Caco-2 (cell line): Measurements from ENCODE around the gene HDHD2. TPM values are rescaled to one million over a fixed set of nuclear protein-coding genes. Genes with fewer than 3 reads are reported as not detected.
"Not testable (repeated sequence)": the region's sequence is repeated elsewhere in the genome, so short reads cannot be mapped to it uniquely, and the experiment has no call there.

Source experiments
- Bru-seq: library from RNA; stranded (reverse); fragments of 400-500 nt; gene quantifications from one replicate; lab custom pipeline; 2021; lab: Mats Ljungman, UMichigan
- BruChase-seq, 2 experiments: library from RNA; stranded (reverse); fragments of 400-500 nt; gene quantifications; one replicate each; lab custom pipeline; 2021; lab: Mats Ljungman, UMichigan
- BruUV-seq: library from RNA; stranded (reverse); fragments of 400-500 nt; replicated peaks from 2 replicates; lab custom pipeline; 2021; lab: Mats Ljungman, UMichigan
- CTCF ChIA-PET: fragments of 300-600 bp; sonication (Branson Sonifier 250); formaldehyde crosslinking; loops from one replicate; lab custom pipeline; 2022; ENCODE audit warnings: antibody characterized with exemption; lab: Charles Lee
- POLR2A ChIA-PET: fragments of 300-600 bp; sonication (Branson Sonifier 250); formaldehyde crosslinking; loops from one replicate; lab custom pipeline; 2022; ENCODE audit warnings: antibody characterized with exemption; lab: Charles Lee
- DNase-seq, 2 experiments: peaks; one replicate each; pipeline versions ENCODE4 v3.0.0 to v3.0.0-alpha.2; 2020 to 2022
- H3K27me3 ChIP-seq: replicated peaks from 2 replicates; pipeline ENCODE4 v1.6.0; 2011; ENCODE audit warnings: low read length; ENCODE audit not compliant: control insufficient read depth, insufficient read depth
- H3K36me3 ChIP-seq: 2 replicates; pipeline ENCODE4 v1.5.1; 2011; ENCODE audit warnings: low read length; ENCODE audit not compliant: control insufficient read depth, insufficient read depth
- H3K4me1 ChIP-seq: fragments of 250-450 bp; sonication (Bioruptor Pico); 2 replicates; pipeline ENCODE4 v1.5.1; 2020; ENCODE audit warnings: mild to moderate bottlenecking
- H3K4me3 ChIP-seq: 2 replicates; pipeline ENCODE4 v1.5.1; 2011; ENCODE audit warnings: low read depth, mild to moderate bottlenecking, control low read depth, low read length
- H3K9me3 ChIP-seq: fragments of 250-450 bp; sonication (Bioruptor Pico); 2 replicates; pipeline ENCODE4 v1.5.1; 2020; ENCODE audit warnings: mild to moderate bottlenecking, moderate library complexity
- H3K27ac Mint-ChIP-seq: one replicate; pipeline ENCODE4 v1.8.0; 2022; ENCODE audit warnings: mixed read lengths; ENCODE audit not compliant: unreplicated experiment
- H3K27me3 Mint-ChIP-seq: one replicate; pipeline ENCODE4 v1.8.0; 2022; ENCODE audit warnings: mixed read lengths; ENCODE audit not compliant: insufficient read depth, unreplicated experiment
- H3K36me3 Mint-ChIP-seq: one replicate; pipeline ENCODE4 v1.8.0; 2022; ENCODE audit warnings: mild to moderate bottlenecking, mixed read lengths; ENCODE audit not compliant: insufficient read depth, unreplicated experiment
- H3K4me1 Mint-ChIP-seq: one replicate; pipeline ENCODE4 v1.8.0; 2022; ENCODE audit warnings: low read depth, mixed read lengths; ENCODE audit not compliant: unreplicated experiment
- H3K4me3 Mint-ChIP-seq: one replicate; pipeline ENCODE4 v1.8.0; 2022; ENCODE audit warnings: mild to moderate bottlenecking, moderate library complexity, mixed read lengths; ENCODE audit not compliant: unreplicated experiment
- H3K9me3 Mint-ChIP-seq: one replicate; pipeline ENCODE4 v1.8.0; 2022; ENCODE audit warnings: mixed read lengths; ENCODE audit not compliant: unreplicated experiment
- CTCF ChIP-seq, 2 experiments: fragments of 200-600 bp in 1 of 2; IDR thresholded peaks; 1 replicate in 1 of 2; 2 replicates in 1 of 2; pipeline versions ENCODE4 v1.5.1 to v1.8.0; 2011 to 2022; ENCODE audit warnings: antibody characterized with exemption in 1 of 2, control low read depth in 1 of 2, inconsistent platforms in 1 of 2, low read depth in 1 of 2, low read length in 1 of 2, mild to moderate bottlenecking in 1 of 2, moderate library complexity in 1 of 2; ENCODE audit not compliant: insufficient read depth in 1 of 2, severe bottlenecking in 1 of 2, unreplicated experiment in 1 of 2
- intact Hi-C: fragments of 100-400 bp; cut with micrococcal nuclease; formaldehyde crosslinking; loops from one replicate; pipeline ENCODE4 v1.10.0; 2022; ENCODE audit not compliant: unreplicated experiment
- long read RNA-seq: library from polyadenylated mRNA; stranded (forward); transcript quantifications from one replicate; pipeline ENCODE4 v2.0.0, GENCODE V29; 2022
- total RNA-seq: library from RNA; stranded (reverse); gene quantifications from 2 replicates; pipeline ENCODE4 v1.2.3, GENCODE V29; 2022

Gene HDHD2
- total RNA-seq = 14.7 and 15.5 TPM in 2 replicates
- percentile 57 among the genes with signal in this experiment for Bru-seq, nascent RNA
- percentile 62 among the genes with signal in this experiment for BruChase-seq, experiment 1, labeled RNA remaining after a 2-hour chase
- percentile 65 among the genes with signal in this experiment for BruChase-seq, experiment 2, labeled RNA remaining after a 6-hour chase
- long read RNA-seq, transcript HDHD2-201 (7 exons, 2,212 nt) = major isoform, 17 of 26 reads
- long read RNA-seq, partial matches to known transcripts = 0 of 26 reads
- long read RNA-seq, other reads (novel, unspliced or antisense) = 5 of 26 reads

- peak; percentile 58 to 76 for DNase-seq
- Histone ChIP-seq H3K27me3 (no peaks in the 10 kb centered on the region), H3K4me1 (no peaks in the 10 kb centered on the region), H3K9me3 (no peaks in the 10 kb centered on the region), H3K4me3 (peak within 1 kb of the TSS; percentile 69), H3K36me3 (no peaks in the 10 kb centered on the region)
- ChIA-PET POLR2A (no interaction called here), CTCF (interaction anchor here (0.5 kb wide), 1 partner anchor 10 kb away, joined by 3 read pairs; no protein-coding TSS in a partner anchor)
- BruUV-seq = no TSS peak
- peaks cover 6% of the 10 kb centered on the region for H3K36me3 Mint-ChIP-seq
- no peaks in the 10 kb centered on the region for H3K9me3 Mint-ChIP-seq
- peak within 1 kb of the TSS; percentile 83 for H3K4me3 Mint-ChIP-seq
- TF ChIP-seq CTCF (IDR thresholded peaks at IDR 0.05; ENCODE audit: insufficient read depth in 1 of 2, low read depth in 1 of 2, low read length in 1 of 2, severe bottlenecking in 1 of 2, unreplicated experiment in 1 of 2) = no peak
- peak within 1 kb of the TSS; percentile 92 for H3K27ac Mint-ChIP-seq
- H3K4me1 Mint-ChIP-seq = peaks cover 21% of the 10 kb centered on the region
- H3K27me3 Mint-ChIP-seq = no peaks in the 10 kb centered on the region
- intact Hi-C loops = loop anchor here (1.0 kb wide), 1 partner anchor 26 kb away; the partner anchor contains the start of gene IER3IP1
Measured at GRCh38 chr18:47150029-47150823, at the start of gene HDHD2. Gene HDHD2, minus strand, starts transcription at chr18:47150500. Its CDS starts 14,061 bp downstream, at chr18:47136439.

GRCh38 chr18:47195961-47196360 lies 45.7 kb upstream of the HDHD2 start:
- CTCF ChIA-PET, H3K27me3 ChIP-seq, H3K27ac Mint-ChIP-seq, H3K4me3 ChIP-seq, BruUV-seq, DNase-seq, H3K36me3 Mint-ChIP-seq, H3K36me3 ChIP-seq, H3K4me3 Mint-ChIP-seq, H3K4me1 Mint-ChIP-seq, H3K27me3 Mint-ChIP-seq, POLR2A ChIA-PET, H3K9me3 ChIP-seq, H3K4me1 ChIP-seq, intact Hi-C loops, H3K9me3 Mint-ChIP-seq: not testable (repeated sequence)

- no peaks in the 10 kb centered on the region for H3K9me3 ChIP-seq
Measured at GRCh38 chr18:47191961-47192360, 41.7 kb upstream of the HDHD2 start.

More at GRCh38 chr18:47191961-47192360, 41.7 kb upstream of the HDHD2 start:
- BruUV-seq = no TSS peak
- TF ChIP-seq CTCF (IDR thresholded peaks at IDR 0.05; ENCODE audit: insufficient read depth in 1 of 2, low read depth in 1 of 2, low read length in 1 of 2, severe bottlenecking in 1 of 2, unreplicated experiment in 1 of 2) = no peak
- no peaks in the 10 kb centered on the region for H3K4me1 Mint-ChIP-seq
- no peak for DNase-seq
- no peaks in the 10 kb centered on the region for H3K36me3 Mint-ChIP-seq
- CTCF ChIA-PET = interaction anchor here (1.6 kb wide), 1 partner anchor 12 kb away, joined by 4 read pairs; no protein-coding TSS in a partner anchor
- H3K27ac Mint-ChIP-seq = no peak overlapping the region
- no peaks in the 10 kb centered on the region for H3K4me1 ChIP-seq
- no peaks in the 10 kb centered on the region for H3K36me3 ChIP-seq
- no peak overlapping the region for H3K4me3 ChIP-seq
- intact Hi-C loops = no loop called here
- no peak overlapping the region for H3K4me3 Mint-ChIP-seq
- H3K27me3 Mint-ChIP-seq = no peaks in the 10 kb centered on the region
- H3K27me3 ChIP-seq = no peaks in the 10 kb centered on the region
- no peaks in the 10 kb centered on the region for H3K9me3 Mint-ChIP-seq
- POLR2A ChIA-PET = no interaction called here
